Tongue (tissue), 2 donors: Measurements from ENCODE around the gene ABHD11. TPM values are rescaled to one million over a fixed set of nuclear protein-coding genes. Genes with fewer than 3 reads are reported as not detected.
"Not testable (repeated sequence)": the region's sequence is repeated elsewhere in the genome, so short reads cannot be mapped to it uniquely, and the experiment has no call there.

Source experiments
- DNase-seq: peaks from one replicate; pipeline ENCODE4 v3.0.0-alpha.2; 2015
- total RNA-seq: library from RNA; depleted of rRNA; stranded (reverse); fragments of >200 nt; gene quantifications from one replicate; pipeline ENCODE4 v1.2.3, GENCODE V29; 2014

The ABHD11 gene, protein sequence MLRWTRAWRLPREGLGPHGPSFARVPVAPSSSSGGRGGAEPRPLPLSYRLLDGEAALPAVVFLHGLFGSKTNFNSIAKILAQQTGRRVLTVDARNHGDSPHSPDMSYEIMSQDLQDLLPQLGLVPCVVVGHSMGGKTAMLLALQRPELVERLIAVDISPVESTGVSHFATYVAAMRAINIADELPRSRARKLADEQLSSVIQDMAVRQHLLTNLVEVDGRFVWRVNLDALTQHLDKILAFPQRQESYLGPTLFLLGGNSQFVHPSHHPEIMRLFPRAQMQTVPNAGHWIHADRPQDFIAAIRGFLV
- 19.9 TPM for total RNA-seq

GRCh38 chr7:73738612-73739386 is at the start of gene ABHD11:
Gene ABHD11 (minus strand): TSS chr7:73738802. CDS start chr7:73738770, 32 bp downstream.
- DNase-seq: peak; percentile 98

DNA sequence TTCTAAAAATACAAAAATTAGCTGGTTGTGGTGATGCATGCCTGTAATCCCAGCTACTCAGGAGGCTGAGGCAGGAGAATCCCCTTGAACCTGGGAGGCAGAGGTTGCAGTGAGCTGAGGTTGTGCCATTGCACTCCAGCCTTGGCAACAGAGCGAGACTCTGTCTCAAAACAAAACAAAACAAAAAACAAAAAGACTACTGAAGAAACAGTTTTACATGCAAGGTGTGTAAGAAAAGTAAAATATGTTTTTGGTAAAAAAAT is 49.1 kb upstream of the ABHD11 start:
- not testable (repeated sequence) for DNase-seq

- no peak for DNase-seq
These were observed 48.0 kb upstream of the ABHD11 start for GRCh38 chr7:73786588-73786987.

DNA sequence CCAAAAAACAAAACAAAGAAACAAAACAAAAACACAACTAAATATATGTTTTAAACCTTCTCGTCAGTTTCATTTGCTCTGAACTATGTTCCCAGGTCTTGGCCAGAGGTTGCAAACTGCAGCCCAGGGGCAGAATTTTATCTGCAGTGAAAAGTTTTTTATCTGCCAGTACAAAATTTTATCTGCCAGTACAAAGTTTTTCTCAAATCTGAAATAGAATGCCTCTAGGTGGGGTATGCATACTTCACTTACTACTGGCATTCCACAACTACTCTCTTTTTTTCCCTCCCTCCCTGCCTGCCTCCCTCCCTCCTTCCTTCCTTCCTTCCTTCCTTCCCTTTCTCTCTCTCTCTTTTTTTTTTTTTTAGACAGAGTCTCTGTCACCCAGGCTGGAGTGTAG is 40.9 kb upstream of the ABHD11 start:
- no peak for DNase-seq

DNA sequence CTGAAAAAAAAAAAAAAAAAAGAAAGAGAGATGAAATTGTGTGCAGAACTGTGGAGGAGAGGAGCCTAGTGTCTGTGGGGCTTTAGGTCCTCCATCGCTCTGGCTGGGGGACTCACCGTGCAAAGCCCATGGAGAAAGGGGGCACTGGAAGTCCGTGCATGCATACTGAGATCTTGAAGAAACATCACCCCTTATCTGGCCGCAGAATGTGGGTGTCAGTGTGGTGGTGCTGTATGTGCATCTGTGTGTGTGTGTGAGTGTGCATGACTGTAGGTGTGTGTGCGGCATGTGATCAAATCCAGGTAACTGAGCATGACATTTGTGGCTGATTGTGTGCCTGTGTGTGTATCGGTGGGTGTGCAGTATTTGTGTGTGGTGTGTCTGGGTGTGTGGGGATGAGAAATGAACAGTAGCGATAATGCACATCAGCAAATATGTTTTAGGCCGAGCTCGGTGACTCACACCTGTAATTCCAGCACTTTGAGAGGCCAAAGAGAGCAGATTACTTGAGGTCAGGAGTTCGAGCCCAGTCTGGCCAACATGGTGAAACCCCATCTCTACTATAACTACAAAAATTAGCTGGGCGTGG is 40.3 kb upstream of the ABHD11 start:
- DNase-seq: no peak

DNA sequence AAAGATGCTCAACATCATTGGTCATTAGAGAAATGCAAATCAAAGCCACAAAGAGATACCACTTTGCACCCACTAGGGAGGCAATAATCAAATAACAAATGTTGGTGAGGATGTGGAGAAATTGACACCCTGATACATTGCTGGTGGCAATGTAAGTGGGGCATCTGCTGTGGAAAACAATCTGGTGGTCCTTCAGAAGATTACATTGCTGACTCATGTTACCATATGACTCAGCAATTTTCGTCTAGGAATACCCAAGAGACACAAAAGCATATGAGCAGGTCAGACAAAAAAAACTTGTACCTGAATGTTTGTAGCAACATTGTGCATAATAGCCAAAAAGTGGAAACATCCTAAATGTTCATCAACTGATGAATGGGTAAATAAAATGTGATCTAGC is 36.3 kb upstream of the ABHD11 start:
- DNase-seq: no peak

DNA sequence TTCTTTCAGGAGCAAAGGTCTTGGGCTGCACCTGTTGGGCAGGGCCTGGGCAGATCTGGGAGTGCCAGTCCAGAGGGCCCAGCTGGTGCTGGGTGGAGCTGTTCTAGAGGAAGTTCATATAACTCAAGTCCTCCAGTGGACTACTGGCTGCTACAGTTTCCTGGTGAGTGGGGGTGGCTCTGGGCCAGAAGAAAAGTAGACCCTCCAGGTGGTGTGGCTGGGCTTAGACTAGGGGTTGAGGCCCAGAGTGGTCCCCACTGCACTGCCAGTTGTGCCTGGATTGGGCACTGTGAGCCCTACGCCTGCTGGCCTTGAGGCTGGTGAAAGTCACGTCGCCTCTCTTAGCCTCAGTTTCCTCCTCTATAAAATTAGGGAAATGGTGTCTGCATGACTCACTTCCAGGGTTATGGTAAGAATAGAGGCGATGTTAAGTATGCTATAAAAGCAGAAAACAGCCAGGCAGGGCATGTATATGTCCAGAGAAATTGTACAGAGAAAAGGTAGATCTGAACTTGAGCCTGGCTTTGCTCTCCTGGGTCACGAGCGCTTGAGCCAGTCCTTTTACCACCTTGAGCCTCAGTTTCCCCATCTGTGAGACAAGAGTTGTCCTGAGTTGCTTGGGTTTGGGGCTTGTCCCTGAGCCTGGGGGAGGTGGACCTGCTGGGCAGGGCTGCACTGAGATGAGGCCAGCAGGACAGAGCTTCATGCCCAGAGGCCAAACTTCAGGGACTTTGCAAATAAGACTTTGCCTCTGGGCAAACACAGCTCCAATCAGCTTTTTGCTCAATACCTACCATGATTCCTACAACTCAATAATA is 35.3 kb upstream of the ABHD11 start:
- no peak for DNase-seq

- DNase-seq: no peak
These were observed 32.5 kb upstream of the ABHD11 start for GRCh38 chr7:73770860-73771670.

- DNase-seq: peak; percentile 27
These were observed 31.6 kb upstream of the ABHD11 start, which contains the start of gene CLDN3 for GRCh38 chr7:73770002-73770859. Gene CLDN3 (minus strand): TSS chr7:73770270. CDS start chr7:73770049, 221 bp downstream.

- DNase-seq: no peak
These were observed 30.9 kb upstream of the ABHD11 start for GRCh38 chr7:73769481-73770001.

DNA sequence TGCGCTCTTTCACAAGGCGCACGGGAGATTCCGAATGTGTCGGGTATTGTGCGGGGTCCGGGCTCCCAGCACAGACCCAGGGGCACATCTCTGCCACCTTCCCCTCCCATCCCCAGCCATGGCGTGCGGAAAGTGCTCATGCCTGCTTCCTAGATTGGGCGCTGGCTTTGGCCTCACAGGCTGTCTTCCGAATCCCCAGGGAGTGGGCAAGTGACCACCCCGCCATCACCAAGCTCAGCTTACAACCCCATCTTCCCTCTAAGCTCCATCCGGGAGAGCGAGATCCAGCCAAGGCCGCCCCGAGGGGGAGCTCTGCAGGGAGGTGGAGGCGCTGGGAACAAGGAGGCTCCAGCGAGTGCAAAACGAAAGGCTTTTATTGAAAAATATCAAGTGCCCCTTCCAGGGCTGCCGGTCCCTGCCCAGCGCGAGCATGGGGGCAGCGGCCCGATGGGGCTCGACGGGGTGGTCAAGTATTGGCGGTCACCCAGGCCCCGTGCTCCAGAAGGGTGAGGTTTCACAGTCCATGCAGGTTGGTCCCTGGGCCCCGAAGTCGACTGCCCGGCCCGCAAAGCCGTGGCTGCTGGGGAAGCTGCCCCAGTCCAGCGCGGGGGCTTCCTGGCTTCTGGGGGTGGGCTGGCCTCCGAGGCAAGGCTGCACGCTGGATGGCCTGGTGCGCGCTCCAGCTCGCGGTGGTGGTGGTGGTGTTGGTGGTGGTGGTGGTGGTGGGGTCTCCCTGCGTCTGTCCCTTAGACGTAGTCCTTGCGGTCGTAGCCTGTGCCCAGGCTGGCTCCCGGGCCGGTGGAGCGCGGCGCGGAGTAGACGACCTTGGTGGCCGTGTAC is 30.3 kb upstream of the ABHD11 start:
- DNase-seq: no peak

GRCh38 chr7:73766556-73767229 is 28.1 kb upstream of the ABHD11 start:
- no peak for DNase-seq

DNA sequence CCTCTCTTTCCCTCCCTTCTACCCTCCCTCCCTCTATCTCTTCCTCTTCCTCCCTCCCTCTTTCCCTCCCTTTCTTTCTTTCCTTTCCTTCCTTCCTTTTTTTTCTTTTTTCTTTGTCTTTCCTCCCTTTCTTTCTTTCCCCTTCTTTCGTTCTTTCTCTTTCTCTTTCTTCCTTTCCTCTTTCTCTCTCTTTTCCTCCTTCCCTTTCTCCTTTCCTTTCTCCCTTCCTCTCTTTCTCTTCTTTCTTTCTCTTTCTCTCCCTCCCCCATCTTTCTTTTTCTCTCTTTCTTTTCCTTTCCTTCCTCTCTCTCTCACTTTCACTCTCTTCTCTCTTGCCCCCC is 24.0 kb upstream of the ABHD11 start:
- no peak for DNase-seq

GRCh38 chr7:73761854-73762658 is 23.5 kb upstream of the ABHD11 start:
- no peak for DNase-seq

GRCh38 chr7:73758581-73759138 is 20.1 kb upstream of the ABHD11 start:
- no peak for DNase-seq

- no peak for DNase-seq
These were observed 11.6 kb upstream of the ABHD11 start for GRCh38 chr7:73749931-73750776.

- no peak for DNase-seq
These were observed 7.8 kb upstream of the ABHD11 start for GRCh38 chr7:73746378-73746777.
